ENCODE data around the gene HSPA9.

HSPA9 gene

DNA sequence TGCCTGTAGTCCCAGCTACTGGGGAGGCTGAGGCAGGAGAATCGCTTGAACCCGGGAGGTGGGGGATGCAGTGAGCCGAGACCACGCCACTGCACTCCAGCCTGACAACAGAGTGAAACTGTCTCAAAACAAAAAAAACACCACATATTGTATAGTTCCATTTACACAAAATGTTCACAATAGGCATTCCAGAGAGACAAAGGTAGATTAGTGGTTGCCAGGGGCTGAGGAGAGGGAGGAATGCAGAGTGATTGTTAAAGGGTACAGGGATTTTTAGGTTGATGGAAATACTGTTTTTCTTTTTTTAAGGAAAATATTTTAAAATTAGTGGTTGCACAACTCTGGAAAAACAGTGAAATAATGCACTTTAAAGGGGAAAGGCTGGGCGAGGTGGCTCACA lies 51.8 kb downstream of the HSPA9 start:
- H2BK12ac ChIP-seq (ENCODE audit: low read length), result no peak overlapping the region
- peak in 1 of 2 donors; percentile 26 for DNase-seq
- no peak overlapping the region for H2AFZ ChIP-seq (ENCODE audit: insufficient read depth, low read length, poor library complexity)
- no peak overlapping the region for H3K27ac ChIP-seq (ENCODE audit: low read depth, low read length)
- no peak overlapping the region for H3K23ac ChIP-seq (ENCODE audit: low read length)
- no peak overlapping the region for H2AK5ac ChIP-seq (ENCODE audit: low read length)
- no peak overlapping the region for H3K9ac ChIP-seq (ENCODE audit: low read length)
- no peak overlapping the region for H3K14ac ChIP-seq (ENCODE audit: low read length)
- H4K12ac ChIP-seq (ENCODE audit: low read depth, low read length), result no peak overlapping the region
- H2BK5ac ChIP-seq (ENCODE audit: low read depth, low read length, poor library complexity), result no peak overlapping the region
- peaks cover 8% of the 10 kb centered on the region for H3K79me2 ChIP-seq (ENCODE audit: control insufficient read depth, insufficient read depth, low read length, poor library complexity)
- no CpG with 5 or more reads among the region's 5 CpGs for WGBS (ENCODE audit: extremely low coverage, insufficient coverage, insufficient read length)
- H4K8ac ChIP-seq (ENCODE audit: low read depth, low read length), result no peak overlapping the region
- peaks cover 4 to 9% of the 10 kb centered on the region in 2 experiments for H3K36me3 ChIP-seq (ENCODE audit: control insufficient read depth in 1 of 2, insufficient read depth in 2 of 2, low read length in 2 of 2)
- no peak overlapping the region for H4K91ac ChIP-seq (ENCODE audit: low read depth, low read length)
- H3K27me3 ChIP-seq (ENCODE audit: insufficient read depth, low read length), result no peaks in the 10 kb centered on the region
- H3K4ac ChIP-seq (ENCODE audit: low read depth, low read length), result peak overlapping the region; percentile 21
- no peaks in the 10 kb centered on the region for H3K79me1 ChIP-seq (ENCODE audit: low read length)
- H3K4me2 ChIP-seq (ENCODE audit: low read length), result no peak overlapping the region
- no peak overlapping the region for H3K4me3 ChIP-seq (ENCODE audit: low read depth, low read length)
- peaks cover 0 to 9% of the 10 kb centered on the region in 2 experiments for H3K4me1 ChIP-seq (ENCODE audit: control insufficient read depth in 1 of 2, insufficient read depth in 2 of 2, low read length in 2 of 2)
- H2BK120ac ChIP-seq (ENCODE audit: insufficient read depth, low read length, poor library complexity), result no peak overlapping the region
- H3K18ac ChIP-seq (ENCODE audit: low read length), result no peak overlapping the region
- H3K9me3 ChIP-seq (ENCODE audit: insufficient read depth, low read depth, low read length), result no peaks in the 10 kb centered on the region

DNA sequence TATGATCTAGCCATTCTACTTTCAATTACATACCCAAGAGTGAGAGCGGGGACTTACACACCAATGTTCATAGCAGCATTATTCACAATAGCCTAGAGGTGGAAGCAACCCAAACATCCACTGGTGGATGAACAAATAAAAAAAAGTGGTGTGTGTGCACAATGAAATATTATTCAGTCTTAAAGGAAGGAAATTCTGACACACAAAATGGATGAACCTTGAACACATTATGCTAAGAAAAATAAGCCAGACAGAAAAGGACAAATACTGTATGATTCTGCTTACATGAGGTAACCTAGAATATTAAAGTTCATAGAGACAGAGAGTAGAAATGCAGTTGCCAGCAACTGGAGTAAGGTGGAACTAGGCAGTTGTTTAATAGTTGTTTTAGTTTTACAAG lies 54.2 kb downstream of the HSPA9 start:
- no CpG with 5 or more reads among the region's 1 CpG for WGBS (ENCODE audit: extremely low coverage, insufficient coverage, insufficient read length)
- Histone ChIP-seq H4K12ac (ENCODE audit: low read depth, low read length) (no peak overlapping the region), H3K4me1 (ENCODE audit: control insufficient read depth in 1 of 2, insufficient read depth in 2 of 2, low read length in 2 of 2) (peaks cover 0 to 7% of the 10 kb centered on the region in 2 experiments), H2BK12ac (ENCODE audit: low read length) (no peak overlapping the region), H3K9me3 (ENCODE audit: insufficient read depth, low read depth, low read length) (no peaks in the 10 kb centered on the region), H3K18ac (ENCODE audit: low read length) (no peak overlapping the region), H3K4ac (ENCODE audit: low read depth, low read length) (no peak overlapping the region), H2BK120ac (ENCODE audit: insufficient read depth, low read length, poor library complexity) (no peak overlapping the region), H3K4me3 (ENCODE audit: low read depth, low read length) (no peak overlapping the region), H3K79me1 (ENCODE audit: low read length) (no peaks in the 10 kb centered on the region), H2BK5ac (ENCODE audit: low read depth, low read length, poor library complexity) (no peak overlapping the region), H4K8ac (ENCODE audit: low read depth, low read length) (no peak overlapping the region), H3K9ac (ENCODE audit: low read length) (no peak overlapping the region), H3K27me3 (ENCODE audit: insufficient read depth, low read length) (no peaks in the 10 kb centered on the region), H2AK5ac (ENCODE audit: low read length) (no peak overlapping the region), H2AFZ (ENCODE audit: insufficient read depth, low read length, poor library complexity) (no peak overlapping the region), H3K79me2 (ENCODE audit: control insufficient read depth, insufficient read depth, low read length, poor library complexity) (peaks cover 8% of the 10 kb centered on the region), H4K91ac (ENCODE audit: low read depth, low read length) (no peak overlapping the region), H3K36me3 (ENCODE audit: control insufficient read depth in 1 of 2, insufficient read depth in 2 of 2, low read length in 2 of 2) (peaks cover 16 to 22% of the 10 kb centered on the region in 2 experiments), H3K23ac (ENCODE audit: low read length) (no peak overlapping the region), H3K4me2 (ENCODE audit: low read length) (no peak overlapping the region), H3K14ac (ENCODE audit: low read length) (no peak overlapping the region), H3K27ac (ENCODE audit: low read depth, low read length) (no peak overlapping the region)
- no peak for DNase-seq

DNA sequence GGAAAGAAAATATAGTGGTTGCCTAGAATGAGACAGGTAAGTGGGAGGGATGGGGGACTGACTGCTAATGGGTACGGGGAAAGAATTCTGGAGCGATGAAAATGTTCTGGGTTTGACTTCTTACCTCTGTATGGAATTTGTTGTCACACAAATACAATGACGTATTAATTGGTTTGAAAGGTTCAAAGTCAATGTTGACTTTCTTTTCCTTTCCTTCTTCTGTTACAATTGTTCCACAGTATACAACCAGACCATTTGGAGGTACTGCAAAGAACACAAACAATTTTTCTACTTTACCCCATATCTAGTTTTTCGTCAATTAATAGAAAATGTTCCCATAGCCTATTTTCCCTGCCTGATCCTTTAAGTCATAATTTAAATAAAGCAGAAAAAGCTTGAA lies 57.8 kb downstream of the HSPA9 start:
- H4K8ac ChIP-seq (ENCODE audit: low read depth, low read length), result no peak overlapping the region
- no peaks in the 10 kb centered on the region for H3K4me1 ChIP-seq (ENCODE audit: control insufficient read depth in 1 of 2, insufficient read depth in 2 of 2, low read length in 2 of 2)
- no peaks in the 10 kb centered on the region for H3K27me3 ChIP-seq (ENCODE audit: insufficient read depth, low read length)
- no peak overlapping the region for H4K91ac ChIP-seq (ENCODE audit: low read depth, low read length)
- H3K4ac ChIP-seq (ENCODE audit: low read depth, low read length), result no peak overlapping the region
- no peak overlapping the region for H3K4me2 ChIP-seq (ENCODE audit: low read length)
- whole genome bisulfite sequencing (ENCODE audit: extremely low coverage, insufficient coverage, insufficient read length), result no CpG with 5 or more reads among the region's 4 CpGs
- no peak overlapping the region for H2BK12ac ChIP-seq (ENCODE audit: low read length)
- no peaks in the 10 kb centered on the region for H3K9me3 ChIP-seq (ENCODE audit: insufficient read depth, low read depth, low read length)
- H4K12ac ChIP-seq (ENCODE audit: low read depth, low read length), result no peak overlapping the region
- H2AFZ ChIP-seq (ENCODE audit: insufficient read depth, low read length, poor library complexity), result no peak overlapping the region
- H3K79me1 ChIP-seq (ENCODE audit: low read length), result no peaks in the 10 kb centered on the region
- H3K18ac ChIP-seq (ENCODE audit: low read length), result no peak overlapping the region
- no peak overlapping the region for H2BK120ac ChIP-seq (ENCODE audit: insufficient read depth, low read length, poor library complexity)
- H2AK5ac ChIP-seq (ENCODE audit: low read length), result no peak overlapping the region
- peaks cover 27 to 36% of the 10 kb centered on the region in 2 experiments for H3K36me3 ChIP-seq (ENCODE audit: control insufficient read depth in 1 of 2, insufficient read depth in 2 of 2, low read length in 2 of 2)
- no peak overlapping the region for H3K9ac ChIP-seq (ENCODE audit: low read length)
- peaks cover 4% of the 10 kb centered on the region for H3K79me2 ChIP-seq (ENCODE audit: control insufficient read depth, insufficient read depth, low read length, poor library complexity)
- H3K23ac ChIP-seq (ENCODE audit: low read length), result no peak overlapping the region
- no peak overlapping the region for H3K4me3 ChIP-seq (ENCODE audit: low read depth, low read length)
- no peak for DNase-seq
- H3K27ac ChIP-seq (ENCODE audit: low read depth, low read length), result no peak overlapping the region
- H2BK5ac ChIP-seq (ENCODE audit: low read depth, low read length, poor library complexity), result no peak overlapping the region
- no peak overlapping the region for H3K14ac ChIP-seq (ENCODE audit: low read length)

DNA sequence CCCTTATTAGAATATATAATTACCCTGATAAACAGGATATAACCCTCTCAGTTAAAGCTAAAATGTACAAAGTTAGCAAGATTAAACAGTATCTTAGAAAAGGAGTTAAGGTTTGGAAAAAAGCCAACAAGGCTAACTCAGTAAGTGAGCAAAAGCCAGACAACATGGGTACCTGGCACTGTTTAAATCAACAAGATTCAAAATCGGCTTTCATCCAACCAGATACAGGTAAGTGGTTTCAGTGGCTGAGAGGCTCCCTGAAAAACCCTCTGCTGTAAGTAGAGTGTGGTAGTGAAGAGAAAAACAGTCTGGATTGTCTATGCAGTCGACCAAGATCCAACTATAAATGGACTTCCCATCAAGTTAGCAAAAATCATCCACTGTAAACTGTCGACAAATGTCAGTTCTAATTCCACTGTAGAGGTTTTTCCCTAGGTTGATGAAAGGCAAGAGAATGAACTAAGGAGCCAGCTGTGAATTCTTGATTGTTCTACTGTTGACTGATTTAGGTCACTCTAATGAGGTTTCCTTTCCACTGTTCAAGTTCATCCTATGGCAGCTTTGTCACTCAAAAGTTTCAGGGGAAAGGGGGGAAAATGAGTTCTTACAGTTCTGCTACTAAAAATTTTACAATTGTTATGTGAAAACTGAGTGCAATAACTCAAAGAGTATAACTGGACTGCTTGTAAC lies 59.5 kb downstream of the HSPA9 start:
- no peak overlapping the region for H2BK5ac ChIP-seq (ENCODE audit: low read depth, low read length, poor library complexity)
- H3K14ac ChIP-seq (ENCODE audit: low read length), result no peak overlapping the region
- no peak overlapping the region for H3K27ac ChIP-seq (ENCODE audit: low read depth, low read length)
- H3K79me2 ChIP-seq (ENCODE audit: control insufficient read depth, insufficient read depth, low read length, poor library complexity), result peaks cover 4% of the 10 kb centered on the region
- H2AK5ac ChIP-seq (ENCODE audit: low read length), result no peak overlapping the region
- H3K18ac ChIP-seq (ENCODE audit: low read length), result no peak overlapping the region
- no peak overlapping the region for H2BK120ac ChIP-seq (ENCODE audit: insufficient read depth, low read length, poor library complexity)
- H3K9ac ChIP-seq (ENCODE audit: low read length), result no peak overlapping the region
- no peak for DNase-seq
- H3K4ac ChIP-seq (ENCODE audit: low read depth, low read length), result no peak overlapping the region
- no peak overlapping the region for H3K23ac ChIP-seq (ENCODE audit: low read length)
- no peak overlapping the region for H2BK12ac ChIP-seq (ENCODE audit: low read length)
- H3K9me3 ChIP-seq (ENCODE audit: insufficient read depth, low read depth, low read length), result no peaks in the 10 kb centered on the region
- H2AFZ ChIP-seq (ENCODE audit: insufficient read depth, low read length, poor library complexity), result no peak overlapping the region
- H4K91ac ChIP-seq (ENCODE audit: low read depth, low read length), result no peak overlapping the region
- H3K79me1 ChIP-seq (ENCODE audit: low read length), result no peaks in the 10 kb centered on the region
- no peaks in the 10 kb centered on the region for H3K27me3 ChIP-seq (ENCODE audit: insufficient read depth, low read length)
- no peak overlapping the region for H4K8ac ChIP-seq (ENCODE audit: low read depth, low read length)
- WGBS (ENCODE audit: extremely low coverage, insufficient coverage, insufficient read length), result no CpG with 5 or more reads among the region's 3 CpGs
- peaks cover 28 to 40% of the 10 kb centered on the region in 2 experiments for H3K36me3 ChIP-seq (ENCODE audit: control insufficient read depth in 1 of 2, insufficient read depth in 2 of 2, low read length in 2 of 2)
- H3K4me3 ChIP-seq (ENCODE audit: low read depth, low read length), result no peak overlapping the region
- no peaks in the 10 kb centered on the region for H3K4me1 ChIP-seq (ENCODE audit: control insufficient read depth in 1 of 2, insufficient read depth in 2 of 2, low read length in 2 of 2)
- H3K4me2 ChIP-seq (ENCODE audit: low read length), result no peak overlapping the region
- H4K12ac ChIP-seq (ENCODE audit: low read depth, low read length), result no peak overlapping the region

Data from trophoblast cell (in vitro differentiated cells and primary cell).